IMR-90 (cell line): ENCODE results near the gene CTNNA2.

Experiments
- BHLHE40 ChIP-seq: fragments of 150-350 bp; IDR thresholded peaks from 2 replicates; pipeline ENCODE4 v1.6.1; 2016; ENCODE audit warnings: mild to moderate bottlenecking, low read depth, low read length
- CEBPB ChIP-seq: IDR thresholded peaks from 2 replicates; pipeline ENCODE4 v1.6.1; 2012; ENCODE audit warnings: low read depth, low read length, improper control_type of control experiment
- MXI1 ChIP-seq: IDR thresholded peaks from 2 replicates; pipeline ENCODE4 v1.6.1; 2012; ENCODE audit warnings: low read depth, mild to moderate bottlenecking, low read length, moderate library complexity, borderline replicate concordance
- POLR2A ChIP-seq: IDR thresholded peaks from 2 replicates; pipeline ENCODE4 v1.6.1; 2012; ENCODE audit warnings: mild to moderate bottlenecking, low read depth, low read length
- RAD21 ChIP-seq: IDR thresholded peaks from 2 replicates; pipeline ENCODE4 v1.6.1; 2012; ENCODE audit warnings: low read length, improper control_type of control experiment
- TF ChIP-seq, protein P1 (sequence below): conservative IDR thresholded peaks from 2 replicates; pipeline ENCODE4 v1.5.1; 2012; ENCODE audit warnings: mild to moderate bottlenecking, low read depth, low read length, improper control_type of control experiment

DNA sequence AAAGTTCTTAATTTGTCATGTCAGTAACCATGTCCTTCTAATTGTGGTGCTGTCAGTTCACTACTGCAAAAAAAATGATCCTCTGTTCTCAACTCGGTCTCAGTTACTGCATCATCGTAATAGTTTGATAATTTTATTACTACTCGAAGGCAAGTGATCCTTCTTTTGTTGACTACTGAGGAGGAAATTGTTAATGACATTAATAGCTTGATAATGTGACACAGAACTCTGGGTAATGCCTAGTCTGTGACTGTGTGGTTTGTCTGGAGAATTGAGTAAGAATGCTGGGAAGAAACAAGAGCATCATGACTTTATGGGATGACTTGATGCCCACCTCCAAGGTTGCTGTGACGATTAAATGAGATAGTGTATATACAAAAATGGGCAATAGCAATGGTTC is 524.5 kb downstream of the CTNNA2 start:
- TF ChIP-seq BHLHE40 (no peak), CEBPB (no peak), POLR2A (no peak), MXI1 (no peak), RAD21 (no peak)
- TF ChIP-seq, protein P1, sequence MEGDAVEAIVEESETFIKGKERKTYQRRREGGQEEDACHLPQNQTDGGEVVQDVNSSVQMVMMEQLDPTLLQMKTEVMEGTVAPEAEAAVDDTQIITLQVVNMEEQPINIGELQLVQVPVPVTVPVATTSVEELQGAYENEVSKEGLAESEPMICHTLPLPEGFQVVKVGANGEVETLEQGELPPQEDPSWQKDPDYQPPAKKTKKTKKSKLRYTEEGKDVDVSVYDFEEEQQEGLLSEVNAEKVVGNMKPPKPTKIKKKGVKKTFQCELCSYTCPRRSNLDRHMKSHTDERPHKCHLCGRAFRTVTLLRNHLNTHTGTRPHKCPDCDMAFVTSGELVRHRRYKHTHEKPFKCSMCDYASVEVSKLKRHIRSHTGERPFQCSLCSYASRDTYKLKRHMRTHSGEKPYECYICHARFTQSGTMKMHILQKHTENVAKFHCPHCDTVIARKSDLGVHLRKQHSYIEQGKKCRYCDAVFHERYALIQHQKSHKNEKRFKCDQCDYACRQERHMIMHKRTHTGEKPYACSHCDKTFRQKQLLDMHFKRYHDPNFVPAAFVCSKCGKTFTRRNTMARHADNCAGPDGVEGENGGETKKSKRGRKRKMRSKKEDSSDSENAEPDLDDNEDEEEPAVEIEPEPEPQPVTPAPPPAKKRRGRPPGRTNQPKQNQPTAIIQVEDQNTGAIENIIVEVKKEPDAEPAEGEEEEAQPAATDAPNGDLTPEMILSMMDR = no peak
